ENCODE measurements around the gene S100A3.
"Not testable (repeated sequence)": the region's sequence is repeated elsewhere in the genome, so short reads cannot be mapped to it uniquely, and the experiment has no call there.

The S100A3 gene

GRCh38 chr1:153563991-153564390, 14.9 kb upstream of the S100A3 start:
- TF ChIP-seq CTCF (conservative IDR thresholded peaks at IDR 0.05; ENCODE audit: control insufficient read depth, insufficient read depth, low read depth, low read length), result no peak
- no peak for DNase-seq (ENCODE audit: low read depth)
- no peak overlapping the region for H3K4me3 ChIP-seq (ENCODE audit: control insufficient read depth, low read depth, low read length)

- DNase-seq (ENCODE audit: low read depth), result no peak
- TF ChIP-seq CTCF (conservative IDR thresholded peaks at IDR 0.05; ENCODE audit: control insufficient read depth, insufficient read depth, low read depth, low read length), result no peak
- no peak overlapping the region for H3K4me3 ChIP-seq (ENCODE audit: control insufficient read depth, low read depth, low read length)
Measured at GRCh38 chr1:153563483-153563901, 14.4 kb upstream of the S100A3 start.

DNA sequence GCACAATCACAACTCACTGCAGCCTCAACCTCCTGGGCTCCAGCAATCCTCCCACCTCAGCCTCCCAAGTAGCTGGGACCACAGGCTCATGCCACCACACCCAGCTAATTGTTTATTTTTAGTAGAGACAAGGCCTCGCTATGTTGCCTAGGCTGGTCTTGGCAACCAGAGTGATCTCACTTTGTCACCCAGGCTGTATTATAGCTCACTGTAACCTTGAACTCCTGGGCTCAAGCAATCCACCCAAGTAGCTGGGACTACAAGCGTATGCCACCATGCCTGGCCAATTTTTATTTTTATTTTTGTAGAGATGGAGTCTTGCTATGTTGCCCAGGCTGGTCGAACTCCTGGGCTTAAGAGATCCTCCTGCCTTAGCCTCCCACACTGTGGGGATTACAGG, 13.0 kb upstream of the S100A3 start:
- H3K4me3 ChIP-seq (ENCODE audit: control insufficient read depth, low read depth, low read length); DNase-seq (ENCODE audit: low read depth): not testable (repeated sequence)

GRCh38 chr1:153561466-153561985, 12.5 kb upstream of the S100A3 start:
- no peak for DNase-seq (ENCODE audit: low read depth)
- TF ChIP-seq CTCF (conservative IDR thresholded peaks at IDR 0.05; ENCODE audit: control insufficient read depth, insufficient read depth, low read depth, low read length), result no peak
- H3K4me3 ChIP-seq (ENCODE audit: control insufficient read depth, low read depth, low read length), result no peak overlapping the region

- H3K4me3 ChIP-seq (ENCODE audit: control insufficient read depth, low read depth, low read length), result no peak overlapping the region
- TF ChIP-seq CTCF (conservative IDR thresholded peaks at IDR 0.05; ENCODE audit: control insufficient read depth, insufficient read depth, low read depth, low read length), result no peak
Measured at GRCh38 chr1:153560771-153561465, 11.9 kb upstream of the S100A3 start.

GRCh38 chr1:153560241-153560640, 11.2 kb upstream of the S100A3 start:
- no peak for TF ChIP-seq CTCF (conservative IDR thresholded peaks at IDR 0.05; ENCODE audit: control insufficient read depth, insufficient read depth, low read depth, low read length)
- no peak overlapping the region for H3K4me3 ChIP-seq (ENCODE audit: control insufficient read depth, low read depth, low read length)
- DNase-seq (ENCODE audit: low read depth), result no peak

More at GRCh38 chr1:153560771-153561465, 11.9 kb upstream of the S100A3 start:
- DNase-seq (ENCODE audit: low read depth), result no peak

DNA sequence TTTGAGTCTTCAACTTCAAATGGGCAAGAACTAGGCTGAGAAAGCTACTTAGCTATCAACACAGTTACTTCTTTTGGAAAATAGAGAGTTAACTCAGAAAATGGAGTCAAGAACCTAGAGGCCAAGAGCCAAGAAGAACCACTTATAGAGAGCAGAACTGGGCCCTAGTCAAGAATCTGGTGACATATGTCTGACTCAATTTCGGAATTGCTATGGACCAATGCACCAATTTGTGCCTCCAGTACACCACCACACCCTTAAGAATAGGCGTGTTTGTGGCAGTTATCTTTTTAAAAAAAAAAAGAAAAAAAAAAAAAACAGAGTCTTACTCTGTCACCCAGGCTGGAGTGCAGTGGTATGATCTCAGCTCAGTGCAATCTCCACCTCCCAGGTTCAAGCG, 8.8 kb upstream of the S100A3 start:
- no peak overlapping the region for H3K4me3 ChIP-seq (ENCODE audit: control insufficient read depth, low read depth, low read length)
- no peak for DNase-seq (ENCODE audit: low read depth)
- no peak for TF ChIP-seq CTCF (conservative IDR thresholded peaks at IDR 0.05; ENCODE audit: control insufficient read depth, insufficient read depth, low read depth, low read length)
